ENCODE measurements around the gene GALNT8.

GRCh38 chr12:4789776-4790175, 69.6 kb downstream of the GALNT8 start:
- TF ChIP-seq TOX (CRISPR knock-in tag; IDR thresholded peaks at IDR 0.05; ENCODE audit: borderline replicate concordance) (no peak), PATZ1 (CRISPR knock-in tag; IDR thresholded peaks at IDR 0.05; ENCODE audit: borderline replicate concordance) (no peak), CSRNP3 (CRISPR knock-in tag; IDR thresholded peaks at IDR 0.05) (no peak), ESRRG (CRISPR knock-in tag; IDR thresholded peaks at IDR 0.05) (no peak), ARNTL (CRISPR knock-in tag; IDR thresholded peaks at IDR 0.05; ENCODE audit: borderline replicate concordance, low read depth) (no peak), ZFP30 (CRISPR knock-in tag; IDR thresholded peaks at IDR 0.05) (no peak), OSR1 (CRISPR knock-in tag; IDR thresholded peaks at IDR 0.05) (no peak), CREB5 (CRISPR knock-in tag; IDR thresholded peaks at IDR 0.05; ENCODE audit: low read depth) (no peak)
